Duodenal mucosa (tissue), 2 donors: ENCODE data around the gene LRRC74A.
A peak's percentile ranks its signal among the peaks of the same experiment; 100 is the strongest.

Source experiments
- H3K27ac ChIP-seq: one replicate; pipeline ENCODE4 v1.7.0; 2013; ENCODE audit warnings: low read depth, low read length
- H3K27me3 ChIP-seq, 2 donors: one replicate each; pipeline ENCODE4 v1.7.0; 2013; ENCODE audit warnings: low read length in 2 of 2, control low read depth in 1 of 2; ENCODE audit not compliant: insufficient read depth in 2 of 2, control insufficient read depth in 1 of 2
- H3K36me3 ChIP-seq, 2 donors: one replicate each; pipeline ENCODE4 v1.7.0; 2013; ENCODE audit warnings: low read length in 2 of 2, control low read depth in 1 of 2; ENCODE audit not compliant: insufficient read depth in 2 of 2, control insufficient read depth in 1 of 2
- H3K4me1 ChIP-seq, 2 donors: one replicate each; pipeline ENCODE4 v1.7.0; 2013; ENCODE audit warnings: low read length in 2 of 2, control low read depth in 1 of 2; ENCODE audit not compliant: insufficient read depth in 2 of 2, control insufficient read depth in 1 of 2
- H3K4me3 ChIP-seq, 2 donors: one replicate each; pipeline ENCODE4 v1.7.0; 2013; ENCODE audit warnings: low read length in 2 of 2, low read depth in 1 of 2
- H3K9ac ChIP-seq, 2 donors: one replicate each; pipeline ENCODE4 v1.7.0; 2013; ENCODE audit warnings: low read length in 2 of 2, low read depth in 1 of 2
- H3K9me3 ChIP-seq, 2 donors: one replicate each; pipeline ENCODE4 v1.7.0; 2013; ENCODE audit warnings: low read length in 2 of 2, control low read depth in 1 of 2; ENCODE audit not compliant: control insufficient read depth in 1 of 2

The LRRC74A gene

GRCh38 chr14:76828339-76829012 is 2.3 kb downstream of the LRRC74A start:
- Histone ChIP-seq H3K4me3 (peak overlapping the region; percentile 18 to 32), H3K4me1 (peaks cover 6 to 12% of the 10 kb centered on the region in 2 donors), H3K27me3 (no peaks in the 10 kb centered on the region), H3K9ac (no peak overlapping the region), H3K36me3 (no peaks in the 10 kb centered on the region), H3K27ac (no peak overlapping the region), H3K9me3 (peaks cover 0 to 4% of the 10 kb centered on the region in 2 donors)

- Histone ChIP-seq H3K27me3 (no peaks in the 10 kb centered on the region), H3K4me3 (no peak overlapping the region), H3K27ac (no peak overlapping the region), H3K36me3 (no peaks in the 10 kb centered on the region), H3K4me1 (peaks cover 8 to 15% of the 10 kb centered on the region in 2 donors), H3K9ac (no peak overlapping the region), H3K9me3 (peaks cover 0 to 4% of the 10 kb centered on the region in 2 donors)
Observed at GRCh38 chr14:76829013-76829365, 2.8 kb downstream of the LRRC74A start.

DNA sequence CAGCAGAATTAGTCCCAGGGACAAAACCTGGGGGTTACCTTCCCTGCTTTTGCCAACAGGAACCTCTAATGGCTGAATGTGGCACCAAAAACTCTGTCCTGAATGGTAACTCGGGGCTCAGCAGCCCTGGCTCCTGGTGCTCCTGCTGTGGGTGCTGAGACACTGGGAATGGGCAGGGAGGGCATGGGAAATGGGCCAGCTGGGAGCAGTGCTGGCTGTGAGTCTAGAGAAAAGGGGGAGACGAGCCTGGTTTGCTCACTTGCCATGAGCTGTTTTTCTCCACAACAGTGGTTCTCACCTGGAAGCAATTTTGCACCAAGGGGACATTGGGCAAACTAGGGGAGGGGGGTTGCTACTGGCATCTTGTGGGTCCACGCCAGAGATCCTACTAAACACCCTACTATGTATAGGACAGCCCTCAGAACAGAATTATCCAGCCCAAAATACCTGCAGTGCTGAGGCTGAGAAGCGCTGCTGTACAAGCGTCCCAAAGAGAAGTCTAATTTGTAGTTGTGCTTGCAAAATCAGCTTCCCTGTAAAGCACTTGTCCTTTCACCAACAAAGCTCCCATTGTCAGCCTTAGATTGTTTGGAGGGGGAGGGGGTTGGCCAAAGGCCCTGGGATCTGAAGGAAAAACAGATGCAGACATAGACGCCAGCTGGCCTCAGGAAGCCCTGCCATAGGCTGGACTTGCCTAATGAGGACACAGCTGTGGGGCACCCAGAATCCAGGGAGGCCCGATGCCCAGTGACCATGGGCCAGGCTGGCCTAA is 3.6 kb downstream of the LRRC74A start:
- Histone ChIP-seq H3K9me3 (peaks cover 0 to 4% of the 10 kb centered on the region in 2 donors), H3K27ac (no peak overlapping the region), H3K4me1 (peaks cover 8 to 24% of the 10 kb centered on the region in 2 donors), H3K9ac (no peak overlapping the region), H3K36me3 (no peaks in the 10 kb centered on the region), H3K27me3 (no peaks in the 10 kb centered on the region), H3K4me3 (no peak overlapping the region)

DNA sequence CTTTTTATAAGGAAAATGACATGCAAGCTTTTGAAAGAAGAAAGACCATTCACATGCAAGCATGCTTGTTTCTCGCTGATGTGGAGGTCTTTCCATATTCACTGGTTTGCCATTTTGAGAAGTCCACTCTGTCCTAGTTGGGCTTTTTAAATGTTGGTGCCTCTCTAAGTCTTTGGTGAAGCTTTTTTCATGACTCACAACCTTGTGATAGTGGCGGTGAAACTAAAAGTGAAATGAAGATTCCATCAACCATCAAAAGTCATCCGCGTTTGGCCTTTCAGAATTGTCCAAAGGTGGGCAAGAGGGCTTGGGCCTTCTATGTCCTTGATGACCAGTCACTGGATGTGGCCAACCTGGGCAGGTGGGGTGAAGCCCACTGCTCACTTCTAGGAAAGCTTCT is 4.3 kb downstream of the LRRC74A start:
- Histone ChIP-seq H3K27ac (no peak overlapping the region), H3K4me3 (no peak overlapping the region), H3K4me1 (peaks cover 8 to 25% of the 10 kb centered on the region in 2 donors), H3K9me3 (peaks cover 0 to 4% of the 10 kb centered on the region in 2 donors), H3K36me3 (no peaks in the 10 kb centered on the region), H3K27me3 (no peaks in the 10 kb centered on the region), H3K9ac (no peak overlapping the region)

GRCh38 chr14:76832503-76832988 is 6.3 kb downstream of the LRRC74A start:
- H3K27ac ChIP-seq = no peak overlapping the region
- peaks cover 8 to 25% of the 10 kb centered on the region in 2 donors for H3K4me1 ChIP-seq
- no peak overlapping the region for H3K4me3 ChIP-seq

GRCh38 chr14:76833011-76833410 is 6.8 kb downstream of the LRRC74A start:
- Histone ChIP-seq H3K27me3 (no peaks in the 10 kb centered on the region), H3K9me3 (peaks cover 0 to 4% of the 10 kb centered on the region in 2 donors), H3K4me1 (peaks cover 8 to 25% of the 10 kb centered on the region in 2 donors), H3K27ac (no peak overlapping the region), H3K36me3 (no peaks in the 10 kb centered on the region), H3K4me3 (no peak overlapping the region), H3K9ac (no peak overlapping the region)

More at GRCh38 chr14:76832503-76832988, 6.3 kb downstream of the LRRC74A start:
- H3K27me3 ChIP-seq = no peaks in the 10 kb centered on the region
- no peak overlapping the region for H3K9ac ChIP-seq
- H3K9me3 ChIP-seq = peaks cover 0 to 4% of the 10 kb centered on the region in 2 donors
- no peaks in the 10 kb centered on the region for H3K36me3 ChIP-seq

DNA sequence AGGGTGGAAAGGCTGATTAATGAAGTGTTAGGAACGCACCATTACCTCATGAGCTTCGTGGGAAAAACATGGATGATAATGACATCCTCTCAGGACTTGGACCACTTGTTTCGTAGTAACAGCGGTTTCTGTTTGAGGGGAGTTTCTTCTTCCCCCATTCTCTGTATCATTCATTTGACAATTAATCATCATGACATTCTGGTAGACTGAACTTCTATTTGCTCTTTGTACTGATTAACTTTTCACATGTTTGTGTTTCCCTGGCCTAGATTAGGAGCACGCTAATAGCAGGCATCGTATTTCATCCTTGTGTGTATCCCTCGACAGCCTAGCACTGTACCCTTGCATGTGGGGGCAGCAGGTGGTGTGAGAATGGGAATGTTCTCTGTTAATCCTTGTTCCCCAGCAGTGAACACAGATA is 8.0 kb downstream of the LRRC74A start:
- Histone ChIP-seq H3K4me3 (no peak overlapping the region), H3K4me1 (peaks cover 8 to 21% of the 10 kb centered on the region in 2 donors), H3K27me3 (no peaks in the 10 kb centered on the region), H3K27ac (no peak overlapping the region), H3K9ac (no peak overlapping the region), H3K36me3 (no peaks in the 10 kb centered on the region), H3K9me3 (peaks cover 0 to 4% of the 10 kb centered on the region in 2 donors)

DNA sequence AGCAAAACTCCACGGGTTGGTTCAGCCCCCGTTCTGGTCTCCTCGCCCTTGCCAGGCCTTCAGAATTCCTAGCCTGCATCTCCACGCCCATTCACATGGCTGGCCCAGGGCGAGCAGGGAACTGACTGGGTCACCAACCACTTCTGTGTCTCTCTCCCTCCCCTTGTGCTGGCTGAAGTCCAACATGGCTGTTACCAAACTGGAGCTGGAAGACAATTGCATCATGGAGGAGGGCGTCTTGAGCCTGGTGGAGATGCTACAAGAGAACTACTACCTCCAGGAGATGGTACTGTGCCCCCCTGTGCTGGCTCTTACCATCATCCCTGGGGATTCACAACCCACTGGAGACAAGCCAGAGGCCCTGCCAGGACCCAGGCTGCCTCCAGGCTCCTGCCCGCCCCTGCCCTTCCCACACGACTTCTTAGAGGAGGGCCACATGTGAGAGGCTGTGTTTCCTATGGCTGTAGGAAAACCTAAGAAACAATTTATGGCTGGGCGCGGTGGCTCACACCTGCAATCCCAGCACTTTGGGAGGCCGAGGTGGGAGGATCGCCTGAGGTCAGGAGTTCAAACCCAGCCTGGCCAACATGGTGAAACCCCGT is 9.9 kb downstream of the LRRC74A start:
- H3K27me3 ChIP-seq = no peaks in the 10 kb centered on the region
- no peaks in the 10 kb centered on the region for H3K36me3 ChIP-seq
- H3K4me1 ChIP-seq = peaks cover 3 to 13% of the 10 kb centered on the region in 2 donors
- H3K9ac ChIP-seq = no peak overlapping the region
- no peak overlapping the region for H3K27ac ChIP-seq
- peaks cover 0 to 4% of the 10 kb centered on the region in 2 donors for H3K9me3 ChIP-seq
- H3K4me3 ChIP-seq = no peak overlapping the region

DNA sequence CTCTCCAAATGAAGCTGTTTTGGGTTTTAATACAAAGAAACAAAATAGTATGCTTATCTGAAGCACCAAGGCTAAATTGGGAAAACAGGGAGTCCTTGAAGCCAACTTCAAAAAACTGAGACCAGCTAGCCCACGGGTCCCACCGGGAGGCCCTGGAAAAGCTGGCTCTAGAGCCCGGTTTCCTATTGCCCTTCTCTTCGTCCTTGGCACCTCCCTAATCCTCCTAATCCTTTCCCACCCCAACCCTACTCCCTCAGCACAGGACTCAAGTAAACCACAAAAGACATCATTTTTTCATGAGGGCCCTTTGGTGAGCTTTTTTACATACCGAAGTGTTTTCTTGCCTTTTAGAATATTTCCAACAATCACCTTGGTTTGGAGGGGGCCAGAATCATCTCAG is 11.3 kb downstream of the LRRC74A start:
- Histone ChIP-seq H3K9me3 (no peaks in the 10 kb centered on the region), H3K27me3 (no peaks in the 10 kb centered on the region), H3K9ac (no peak overlapping the region), H3K27ac (no peak overlapping the region), H3K36me3 (no peaks in the 10 kb centered on the region), H3K4me3 (no peak overlapping the region), H3K4me1 (peaks cover 3 to 13% of the 10 kb centered on the region in 2 donors)

DNA sequence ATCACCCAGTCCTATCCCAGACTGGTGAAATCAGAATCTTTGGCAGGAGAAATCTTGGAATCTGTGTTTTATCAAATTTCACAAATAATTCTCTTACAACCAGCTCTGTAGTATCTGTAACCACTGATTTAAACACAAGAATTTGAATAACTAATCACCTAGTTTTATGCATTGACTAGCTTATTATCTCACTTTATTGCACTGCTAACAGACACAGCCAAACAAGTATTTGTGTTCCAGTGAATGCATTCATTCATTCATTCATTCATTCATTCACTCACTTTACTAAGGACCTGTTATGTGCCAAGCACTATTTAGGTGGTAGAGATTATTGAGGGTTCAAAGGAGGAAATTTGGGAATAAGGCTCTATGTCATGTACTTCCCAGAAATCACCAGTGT is 16.2 kb downstream of the LRRC74A start:
- Histone ChIP-seq H3K9ac (no peak overlapping the region), H3K9me3 (no peaks in the 10 kb centered on the region), H3K4me3 (no peak overlapping the region), H3K36me3 (no peaks in the 10 kb centered on the region), H3K27me3 (no peaks in the 10 kb centered on the region), H3K27ac (no peak overlapping the region), H3K4me1 (no peaks in the 10 kb centered on the region)
